ENCODE measurements around the gene TGFB2.

TGFB2 gene

DNA sequence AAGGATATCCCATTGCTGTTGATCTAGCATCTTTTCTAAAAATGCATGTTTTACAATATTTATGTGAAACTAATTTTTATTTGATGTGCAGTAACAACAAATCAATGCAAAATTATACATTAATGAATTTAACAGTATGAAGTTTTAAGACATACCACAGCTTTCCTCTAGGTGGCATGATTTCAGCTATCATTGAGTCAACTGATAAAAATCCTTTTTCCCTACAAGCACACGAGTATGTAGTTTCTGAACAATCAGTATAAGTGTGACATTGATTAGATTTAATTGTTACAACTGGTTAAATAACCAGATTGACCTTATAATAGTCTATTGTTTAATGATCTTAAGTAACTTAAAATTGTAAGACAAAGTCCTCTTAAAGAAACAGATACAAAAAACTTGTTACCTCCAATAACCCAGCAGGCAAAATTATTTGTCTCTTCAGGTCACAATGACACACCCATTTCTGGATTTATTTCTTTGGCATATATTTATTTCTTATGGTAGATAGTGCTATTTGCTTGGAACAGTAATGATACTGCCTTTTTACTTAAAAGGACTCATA lies 5.8 kb upstream of the TGFB2 start:
- DNase-seq = no peak

DNA sequence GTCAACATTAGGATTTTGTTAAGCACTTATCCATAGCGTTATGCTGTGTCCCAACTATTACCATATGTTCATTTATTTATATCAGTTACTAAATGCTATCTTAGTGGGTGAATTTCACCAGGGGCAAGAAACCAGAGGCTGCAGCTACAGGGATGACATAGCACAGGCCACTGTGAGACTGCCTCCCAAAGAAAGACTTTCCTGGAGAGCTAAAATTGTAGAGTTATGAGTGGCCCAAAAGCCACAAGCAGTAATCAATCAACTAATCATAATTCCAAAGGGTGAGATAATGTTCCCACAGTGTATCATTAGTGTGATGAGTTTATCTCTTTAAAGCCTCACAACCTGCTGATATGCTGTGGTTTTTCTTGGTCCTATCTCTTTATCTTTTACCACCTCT lies 3.8 kb upstream of the TGFB2 start:
- no peak for DNase-seq

DNA sequence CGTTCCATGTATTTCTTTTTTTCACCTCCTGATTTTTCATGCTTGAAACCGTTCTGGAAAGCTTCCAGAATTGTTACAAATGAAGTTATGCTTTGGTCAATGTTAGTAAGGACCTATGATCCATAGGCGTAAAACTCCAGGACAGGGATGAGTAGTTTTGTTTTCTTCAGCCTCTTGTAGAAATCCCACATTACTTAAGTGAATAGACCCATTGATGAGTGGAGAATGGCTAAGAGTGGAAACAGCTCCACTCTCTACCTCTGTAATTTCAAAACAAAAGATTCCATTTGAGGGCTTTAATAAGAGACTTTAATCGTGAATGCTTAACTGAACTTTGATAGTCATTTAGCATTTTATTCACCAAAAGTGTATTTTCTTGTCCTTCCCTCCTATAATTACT lies 3.0 kb upstream of the TGFB2 start:
- DNase-seq = no peak

DNA sequence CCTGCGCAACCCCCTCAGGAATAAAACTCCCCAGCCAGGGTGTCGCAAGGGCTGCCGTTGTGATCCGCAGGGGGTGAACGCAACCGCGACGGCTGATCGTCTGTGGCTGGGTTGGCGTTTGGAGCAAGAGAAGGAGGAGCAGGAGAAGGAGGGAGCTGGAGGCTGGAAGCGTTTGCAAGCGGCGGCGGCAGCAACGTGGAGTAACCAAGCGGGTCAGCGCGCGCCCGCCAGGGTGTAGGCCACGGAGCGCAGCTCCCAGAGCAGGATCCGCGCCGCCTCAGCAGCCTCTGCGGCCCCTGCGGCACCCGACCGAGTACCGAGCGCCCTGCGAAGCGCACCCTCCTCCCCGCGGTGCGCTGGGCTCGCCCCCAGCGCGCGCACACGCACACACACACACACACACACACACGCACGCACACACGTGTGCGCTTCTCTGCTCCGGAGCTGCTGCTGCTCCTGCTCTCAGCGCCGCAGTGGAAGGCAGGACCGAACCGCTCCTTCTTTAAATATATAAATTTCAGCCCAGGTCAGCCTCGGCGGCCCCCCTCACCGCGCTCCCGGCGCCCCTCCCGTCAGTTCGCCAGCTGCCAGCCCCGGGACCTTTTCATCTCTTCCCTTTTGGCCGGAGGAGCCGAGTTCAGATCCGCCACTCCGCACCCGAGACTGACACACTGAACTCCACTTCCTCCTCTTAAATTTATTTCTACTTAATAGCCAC lies 696 bp downstream of the TGFB2 start:
- DNase-seq = peak; percentile 64

DNA sequence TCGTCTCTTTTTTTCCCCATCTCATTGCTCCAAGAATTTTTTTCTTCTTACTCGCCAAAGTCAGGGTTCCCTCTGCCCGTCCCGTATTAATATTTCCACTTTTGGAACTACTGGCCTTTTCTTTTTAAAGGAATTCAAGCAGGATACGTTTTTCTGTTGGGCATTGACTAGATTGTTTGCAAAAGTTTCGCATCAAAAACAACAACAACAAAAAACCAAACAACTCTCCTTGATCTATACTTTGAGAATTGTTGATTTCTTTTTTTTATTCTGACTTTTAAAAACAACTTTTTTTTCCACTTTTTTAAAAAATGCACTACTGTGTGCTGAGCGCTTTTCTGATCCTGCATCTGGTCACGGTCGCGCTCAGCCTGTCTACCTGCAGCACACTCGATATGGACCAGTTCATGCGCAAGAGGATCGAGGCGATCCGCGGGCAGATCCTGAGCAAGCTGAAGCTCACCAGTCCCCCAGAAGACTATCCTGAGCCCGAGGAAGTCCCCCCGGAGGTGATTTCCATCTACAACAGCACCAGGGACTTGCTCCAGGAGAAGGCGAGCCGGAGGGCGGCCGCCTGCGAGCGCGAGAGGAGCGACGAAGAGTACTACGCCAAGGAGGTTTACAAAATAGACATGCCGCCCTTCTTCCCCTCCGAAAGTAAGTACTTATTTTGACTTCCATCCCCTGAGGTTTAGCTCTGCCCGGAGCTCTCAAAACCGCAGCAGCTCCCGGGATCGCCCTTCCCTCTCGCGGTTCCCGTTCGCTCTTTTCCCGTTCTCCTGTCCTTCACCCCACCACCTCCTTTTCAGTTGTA lies 1.5 kb downstream of the TGFB2 start:
- DNase-seq = no peak

DNA sequence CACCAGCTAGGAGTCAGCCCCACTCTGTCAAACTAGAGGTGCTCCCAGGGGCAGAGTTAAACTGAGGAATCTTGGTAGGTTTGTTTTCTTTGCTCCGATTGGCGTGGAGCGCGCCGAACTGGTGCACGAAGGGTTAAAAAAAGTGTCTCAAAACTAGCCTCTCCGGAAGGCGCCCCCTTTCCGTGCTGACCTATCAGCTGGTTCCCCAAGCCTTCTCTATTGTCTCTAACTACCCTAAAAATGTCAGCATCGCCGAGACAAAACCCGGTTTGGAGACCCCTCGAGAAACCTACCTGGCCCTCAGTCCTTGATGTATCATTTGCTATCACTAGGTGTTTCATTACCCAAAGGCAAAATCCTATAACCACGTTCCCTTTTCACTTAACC lies 2.2 kb downstream of the TGFB2 start:
- DNase-seq = no peak

DNA sequence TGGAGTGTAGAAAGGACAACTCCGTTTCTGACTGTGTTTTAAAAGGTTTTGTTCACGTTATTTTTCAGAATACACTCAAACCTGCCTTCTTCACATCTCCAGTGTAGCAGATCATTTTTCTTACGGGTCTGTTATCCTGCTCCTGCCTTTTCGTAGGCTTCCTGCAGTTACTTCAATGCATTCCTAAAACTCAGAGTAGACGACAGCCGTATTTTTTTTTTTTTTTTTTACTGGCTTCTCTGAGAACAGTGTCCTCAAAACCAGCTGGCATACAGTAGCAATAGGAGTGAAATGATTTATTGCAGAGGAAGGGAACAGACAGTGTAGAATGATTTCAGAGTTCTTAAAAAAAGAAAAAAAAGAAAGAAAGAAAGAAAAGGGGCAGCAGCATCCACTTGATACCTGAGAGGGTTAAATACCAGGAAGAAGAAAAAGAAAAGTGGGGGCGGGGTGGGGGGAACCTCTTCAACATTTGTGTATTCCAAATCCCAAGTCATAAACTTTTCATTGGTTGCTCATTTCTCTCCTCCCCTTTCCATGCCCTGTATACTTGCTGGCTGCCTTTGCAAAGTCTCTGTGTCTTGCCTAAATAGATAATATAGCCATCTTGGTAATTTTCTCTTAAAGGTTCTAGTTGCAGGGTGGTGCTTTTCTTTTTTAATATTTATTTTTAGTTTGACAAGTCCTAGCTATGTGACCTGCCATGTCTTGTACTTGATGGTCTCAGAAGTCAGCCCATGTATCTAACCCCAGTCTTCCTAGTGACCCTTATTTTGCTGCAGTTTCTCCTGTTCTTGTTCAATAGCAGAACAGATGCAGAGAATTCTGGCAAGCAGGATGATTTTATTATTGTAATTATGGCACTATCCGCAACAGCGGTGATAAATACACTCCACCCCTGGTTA lies 2.8 kb downstream of the TGFB2 start:
- DNase-seq = no peak

DNA sequence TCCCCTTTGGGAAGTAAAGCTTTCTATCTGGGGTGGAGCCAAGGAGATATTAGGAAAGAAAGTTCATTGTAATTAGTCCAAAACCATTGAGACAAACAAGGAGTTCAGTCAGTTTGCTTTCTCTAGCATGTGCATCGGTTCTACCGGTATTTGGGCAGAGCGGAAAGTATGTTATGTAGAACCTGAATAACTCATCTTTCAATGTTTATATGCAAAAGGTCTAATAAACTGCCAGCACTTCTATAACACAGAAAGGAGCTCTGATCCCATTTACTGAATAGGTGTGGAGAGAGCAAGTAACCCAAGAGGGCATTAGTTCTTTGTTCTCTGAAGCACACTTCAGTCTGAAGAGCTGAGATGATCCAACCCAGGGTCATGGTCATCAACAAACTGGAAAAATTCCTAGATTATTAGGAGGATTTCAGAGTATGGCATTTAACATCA lies 3.5 kb downstream of the TGFB2 start:
- DNase-seq = no peak

DNA sequence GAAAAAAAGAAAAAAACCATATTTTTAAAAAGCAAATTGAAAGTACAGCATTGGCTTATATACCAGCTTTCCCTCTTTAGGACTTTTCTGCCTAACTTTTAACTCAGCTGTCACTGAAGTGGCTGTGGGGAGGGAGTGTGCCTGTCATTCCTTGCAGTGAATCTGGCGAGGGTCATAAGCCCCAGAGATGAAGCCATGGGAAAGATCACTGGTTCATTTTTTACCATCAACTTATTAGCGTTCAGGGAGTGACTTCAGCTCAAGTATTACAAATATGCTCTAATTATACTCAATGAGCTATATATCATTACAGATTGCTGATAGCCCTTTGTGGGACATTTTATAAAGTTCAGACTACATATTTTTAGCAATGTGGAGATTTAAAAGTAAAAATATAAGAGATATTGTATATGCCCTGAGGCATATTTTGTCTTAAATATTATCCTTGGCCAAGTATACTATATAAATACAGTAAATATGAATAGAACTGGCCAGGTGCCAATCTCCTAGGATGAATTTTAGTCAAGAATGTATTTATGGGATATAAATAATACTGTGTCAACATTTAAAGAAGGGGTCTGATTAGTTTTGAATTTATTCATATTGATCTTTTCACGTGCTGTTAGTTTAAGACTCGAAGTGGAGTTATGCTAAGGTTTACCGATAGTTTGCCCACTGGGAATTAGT lies 4.4 kb downstream of the TGFB2 start:
- no peak for DNase-seq

DNA sequence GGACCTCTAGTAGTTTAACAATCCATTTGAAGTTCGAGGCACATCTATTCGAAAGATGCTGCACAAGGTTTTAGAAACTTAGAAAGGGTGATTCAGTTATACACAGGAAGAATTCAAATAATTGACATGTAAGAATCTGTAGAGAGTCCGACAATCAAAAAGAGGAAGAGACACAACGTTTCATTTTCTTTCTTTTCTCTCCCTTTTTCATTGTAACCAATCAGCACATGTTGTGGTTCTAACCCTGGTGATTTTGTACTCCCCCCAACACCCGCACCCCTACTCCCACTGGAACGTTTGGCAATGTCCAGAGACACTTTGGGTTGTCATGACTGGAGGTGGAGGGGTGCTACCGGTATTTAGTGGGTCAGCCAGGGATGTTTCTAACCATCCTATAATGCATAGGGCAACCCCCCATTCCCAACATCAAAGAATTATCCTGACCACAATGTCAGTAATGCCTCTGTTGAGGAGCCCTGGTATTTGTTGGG lies 4.9 kb downstream of the TGFB2 start:
- DNase-seq = no peak

DNA sequence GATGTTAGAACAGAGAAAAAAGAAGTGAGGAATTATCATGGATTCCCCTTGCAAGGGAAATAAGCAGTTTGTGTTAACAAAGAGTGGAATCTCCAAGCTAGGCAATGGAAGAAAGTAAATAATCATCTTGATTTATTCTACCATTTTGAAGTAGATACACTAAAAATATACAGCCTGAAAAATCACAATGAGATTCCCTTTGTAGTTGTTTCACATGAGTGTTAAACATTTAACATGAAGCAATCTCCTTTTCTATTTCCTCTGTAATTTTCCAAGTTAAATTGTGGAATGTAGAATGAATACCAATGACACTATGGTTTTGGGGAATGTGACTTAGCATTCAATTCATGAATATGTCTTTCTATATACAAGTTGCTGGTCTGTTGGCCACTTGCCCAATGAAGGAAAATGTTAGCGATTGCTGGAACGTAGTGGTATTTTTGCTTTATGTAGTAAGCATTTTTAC lies 5.7 kb downstream of the TGFB2 start:
- DNase-seq = no peak

DNA sequence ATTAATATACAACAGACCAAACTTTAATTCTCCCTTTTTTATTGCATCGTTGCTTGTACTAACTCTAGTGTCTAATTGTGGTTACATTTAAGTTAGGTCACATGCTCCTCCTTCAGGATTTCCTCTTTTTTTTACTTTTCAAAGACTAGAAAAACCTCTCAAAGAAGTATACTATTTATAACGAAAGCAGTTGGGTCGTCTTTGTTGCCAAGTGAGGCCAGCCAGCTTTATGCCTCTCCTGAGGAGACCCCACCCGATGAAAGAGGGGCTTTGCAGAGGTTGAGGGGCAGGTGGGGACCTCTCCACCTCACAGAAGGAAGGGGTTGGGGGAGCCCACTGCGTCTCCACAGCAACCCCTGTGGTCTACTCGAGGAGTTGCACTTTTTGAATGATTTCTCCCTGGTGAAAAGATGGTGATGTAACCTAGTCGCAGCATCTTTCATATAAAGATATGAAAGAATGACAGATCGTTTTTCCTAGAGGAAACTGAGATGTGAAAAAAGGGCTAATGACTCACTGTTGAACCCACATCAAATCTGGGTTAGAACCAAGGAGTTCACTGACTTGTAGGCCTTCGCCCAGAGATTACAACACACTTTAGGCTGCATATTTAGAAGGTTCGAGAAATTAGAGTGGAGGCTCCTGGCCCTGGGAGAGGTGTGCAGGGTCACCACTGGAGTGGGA lies 6.4 kb downstream of the TGFB2 start:
- DNase-seq = no peak

DNA sequence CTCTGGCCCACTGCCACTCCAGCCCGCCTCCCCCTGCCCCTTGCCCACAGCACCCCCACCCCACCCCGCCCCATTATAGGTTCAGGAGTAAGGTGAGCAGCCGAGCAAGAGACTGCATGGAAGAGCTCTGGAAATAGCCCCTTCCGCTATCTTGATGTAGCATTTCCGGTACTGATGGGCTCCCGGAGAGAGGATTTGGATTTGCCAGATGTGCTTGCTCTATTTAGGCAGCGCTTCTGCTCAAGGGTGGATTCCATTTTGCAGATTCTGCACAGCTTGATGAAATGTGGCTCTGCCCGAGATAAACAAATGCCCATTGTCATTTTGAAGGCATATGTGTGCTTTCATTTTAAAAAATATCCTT lies 6.9 kb downstream of the TGFB2 start:
- DNase-seq = no peak

DNA sequence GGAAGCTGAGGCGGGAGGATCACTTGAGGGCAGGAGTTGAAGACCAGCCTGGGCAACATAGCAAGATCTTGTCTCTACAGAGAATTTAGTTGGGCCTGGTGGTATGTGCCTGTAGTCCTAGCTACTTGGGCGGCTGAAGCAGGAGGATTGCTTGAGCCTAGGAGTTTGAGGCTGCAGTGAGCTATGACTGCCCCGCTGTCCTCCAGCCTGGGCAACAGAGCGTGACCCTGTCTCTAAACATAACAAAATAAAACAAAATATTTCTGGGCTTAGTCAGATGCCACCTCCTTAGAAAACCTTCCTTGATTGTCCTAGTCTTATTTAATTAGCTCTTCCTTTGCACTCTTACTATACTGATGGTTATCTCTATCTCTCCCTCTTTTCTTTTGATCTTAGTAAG lies 8.5 kb downstream of the TGFB2 start:
- DNase-seq = no peak

DNA sequence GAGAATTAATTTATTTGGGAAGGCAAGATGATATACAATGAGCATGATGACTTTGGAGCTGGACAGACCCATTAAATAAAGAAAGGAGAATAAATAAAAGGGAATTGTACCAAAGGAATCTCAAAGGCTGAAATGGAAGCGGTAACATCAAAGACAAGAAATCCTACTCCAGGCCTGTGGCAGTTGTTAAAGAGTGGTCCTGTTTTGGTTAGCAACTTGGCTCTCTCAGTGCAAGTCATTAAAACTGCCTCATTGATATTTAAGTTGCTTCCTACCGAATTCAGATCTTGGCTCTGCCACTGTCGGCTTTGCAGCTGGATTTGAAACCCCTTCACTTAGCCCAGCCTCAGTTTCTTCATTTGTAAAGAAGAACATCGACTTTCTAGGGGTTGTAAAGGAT lies 10.1 kb downstream of the TGFB2 start:
- DNase-seq = no peak

DNA sequence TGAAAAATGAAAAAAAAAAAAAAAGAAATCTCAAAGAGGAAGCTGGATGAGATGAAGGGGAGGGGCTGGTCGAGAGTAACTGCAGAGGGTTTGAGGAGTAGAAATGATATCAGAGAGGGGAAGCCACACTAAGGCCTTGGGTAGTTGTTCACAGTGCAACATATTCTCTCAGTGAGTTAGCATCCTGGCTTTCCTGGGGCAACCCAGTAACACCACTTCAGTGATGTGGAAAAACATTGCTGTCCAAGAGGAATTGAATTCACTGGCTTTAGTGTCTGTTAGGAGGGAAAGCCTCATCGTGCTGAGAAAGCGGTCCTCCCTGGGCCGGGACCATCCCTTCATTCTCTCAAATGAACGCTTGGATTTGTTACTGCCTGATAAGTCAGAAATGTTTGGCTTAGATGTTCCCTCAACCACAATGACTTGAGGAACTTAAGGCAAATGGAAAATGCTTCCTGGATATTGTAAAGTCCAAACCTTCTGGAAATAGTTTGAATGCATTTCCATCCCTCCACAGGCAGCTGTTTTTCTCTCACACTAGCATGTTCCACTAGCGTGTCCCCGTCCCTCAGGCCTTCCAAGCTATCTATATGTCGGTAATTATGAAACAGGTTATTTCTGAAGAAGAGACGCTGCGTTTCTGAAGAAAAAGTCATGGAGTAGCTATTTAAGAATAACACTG lies 12.2 kb downstream of the TGFB2 start:
- DNase-seq = no peak

DNA sequence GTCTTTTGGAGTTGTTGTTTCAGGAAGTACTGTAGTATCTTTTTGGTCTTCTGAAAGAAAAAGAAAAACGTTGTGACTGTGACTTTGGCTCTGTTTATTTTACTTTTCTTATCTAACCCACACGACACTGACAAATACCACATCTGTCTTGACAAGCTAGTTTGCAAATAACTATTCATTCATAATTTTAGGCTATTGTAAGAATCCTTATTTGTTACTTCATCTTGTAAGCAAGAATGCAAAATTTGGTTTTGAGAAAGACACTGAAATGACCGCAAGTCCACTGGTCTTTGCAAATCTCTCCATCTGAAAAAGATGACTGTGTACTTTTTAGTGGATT lies 12.7 kb downstream of the TGFB2 start:
- DNase-seq = no peak

DNA sequence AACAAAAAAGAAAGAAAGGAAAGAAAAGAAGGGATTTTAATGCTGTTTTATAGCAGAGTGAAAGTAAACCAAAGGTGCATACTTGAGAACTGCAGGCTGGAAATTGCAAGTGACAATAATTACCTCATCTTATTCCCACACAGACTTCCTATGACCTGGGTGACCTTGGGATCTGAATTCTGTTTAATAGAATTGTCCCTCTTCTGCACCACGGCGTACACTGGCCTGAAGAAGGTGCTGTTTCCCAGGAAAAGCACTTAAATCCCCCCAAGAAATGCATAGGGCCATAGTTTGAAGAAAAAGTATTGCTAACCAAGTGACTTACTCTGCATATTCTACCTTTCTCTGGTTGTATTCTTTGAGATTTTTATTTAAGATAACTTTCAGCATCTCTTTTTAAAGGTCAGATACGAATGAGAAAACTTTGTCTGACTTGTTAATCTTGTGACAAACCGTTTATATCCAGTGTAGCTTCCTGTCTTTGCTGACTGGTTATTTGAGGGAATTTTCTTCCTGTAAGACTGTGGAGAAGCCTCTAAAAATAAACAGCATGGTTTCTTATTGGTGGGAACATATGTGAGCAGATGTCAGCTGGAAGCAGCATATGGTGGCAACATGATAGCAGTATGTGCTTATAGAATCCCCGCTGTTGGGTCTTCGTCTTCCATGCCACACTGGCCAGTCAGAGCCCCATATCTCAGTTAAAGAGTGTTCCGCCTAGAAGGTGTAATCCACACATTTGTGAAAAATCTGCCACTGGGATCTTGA lies 16.3 kb downstream of the TGFB2 start:
- no peak for DNase-seq

DNA sequence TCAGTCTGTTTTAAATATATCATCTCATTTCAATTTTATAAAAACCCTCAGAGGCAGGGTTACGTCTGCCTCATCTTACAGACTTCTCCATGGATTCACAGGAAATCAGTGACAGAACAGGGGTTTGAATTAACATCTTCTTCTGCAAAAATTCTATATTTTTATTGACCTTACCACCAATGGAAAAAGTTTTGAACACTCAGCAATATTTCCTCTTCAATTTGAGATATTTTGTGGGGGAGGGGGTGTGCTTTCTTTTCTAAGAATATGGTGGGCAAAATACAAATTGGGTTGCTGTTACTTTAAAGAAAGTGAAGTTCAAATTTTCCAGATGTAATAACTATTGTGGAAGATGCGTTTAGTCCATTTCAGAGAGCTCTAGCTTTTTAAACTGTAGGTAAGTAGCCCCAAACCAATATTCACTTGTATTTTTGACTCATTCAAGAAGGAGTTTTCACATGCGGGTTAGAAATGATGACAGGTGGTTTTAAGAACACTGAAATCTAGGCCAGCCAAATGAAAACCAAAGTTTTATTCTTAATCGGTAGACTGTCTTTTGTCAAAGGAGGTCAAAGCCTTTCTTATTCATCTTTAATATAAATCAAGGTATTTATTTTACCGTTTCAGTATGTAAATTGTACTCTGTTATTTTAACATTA lies 17.4 kb downstream of the TGFB2 start:
- DNase-seq = no peak

DNA sequence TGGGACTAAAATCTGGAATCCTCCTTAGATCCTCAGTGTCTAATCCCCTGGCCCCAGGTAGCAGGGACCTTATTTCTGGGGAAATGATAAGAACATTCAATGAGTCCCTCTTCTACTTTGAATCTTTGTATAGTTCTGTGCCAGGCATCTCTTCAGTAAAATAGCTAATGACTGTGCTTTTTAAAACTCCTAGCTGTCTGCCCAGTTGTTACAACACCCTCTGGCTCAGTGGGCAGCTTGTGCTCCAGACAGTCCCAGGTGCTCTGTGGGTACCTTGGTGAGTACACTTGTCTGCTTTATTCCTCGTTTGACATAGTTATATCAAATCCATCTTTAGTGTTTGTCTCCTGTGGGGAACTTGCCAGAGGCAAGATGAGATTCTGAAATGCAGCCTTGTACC lies 18.0 kb downstream of the TGFB2 start:
- DNase-seq = no peak

Data from activated CD8-positive, alpha-beta memory T cell treated with anti-CD3 and anti-CD28 coated beads, Interleukin-2, amount 50 U/mL, for 48 hours (primary cell).